Progenitor cell of endocrine pancreas (in vitro differentiated cells): ENCODE results near the gene ANKMY1. TPM values are rescaled to one million over a fixed set of nuclear protein-coding genes. Genes with fewer than 3 reads are reported as not detected.

Source experiments
- DNase-seq: peaks from one replicate; pipeline ENCODE4 v3.0.0; 2021; ENCODE audit warnings: low spot score; ENCODE audit not compliant: unreplicated experiment
- H3K27ac Mint-ChIP-seq: 2 replicates; pipeline ENCODE4 v1.8.0; 2021; ENCODE audit warnings: mild to moderate bottlenecking, moderate library complexity, mixed read lengths
- H3K27me3 Mint-ChIP-seq: 2 replicates; pipeline ENCODE4 v1.8.0; 2021; ENCODE audit warnings: mixed read lengths
- H3K36me3 Mint-ChIP-seq: 2 replicates; pipeline ENCODE4 v1.8.0; 2022; ENCODE audit warnings: mixed read lengths; ENCODE audit not compliant: insufficient read depth
- H3K4me1 Mint-ChIP-seq: 2 replicates; pipeline ENCODE4 v1.8.0; 2021; ENCODE audit warnings: low read depth, mixed read lengths
- H3K4me3 Mint-ChIP-seq: 2 replicates; pipeline ENCODE4 v1.8.0; 2021; ENCODE audit warnings: low read depth, mild to moderate bottlenecking, moderate library complexity, mixed read lengths
- H3K9me3 Mint-ChIP-seq: 2 replicates; pipeline ENCODE4 v1.8.0; 2021; ENCODE audit warnings: low read depth, mixed read lengths
- total RNA-seq: library from RNA; stranded (reverse); gene quantifications from 2 replicates; pipeline ENCODE4 v1.2.1, GENCODE V29; 2021
- TF ChIP-seq, protein P1 (sequence below): fragments of 200-600 bp; sonication (generic); IDR thresholded peaks from one replicate; pipeline ENCODE4 v1.5.0; 2021; ENCODE audit warnings: antibody characterized with exemption, mild to moderate bottlenecking; ENCODE audit not compliant: unreplicated experiment

Gene ANKMY1
- total RNA-seq, 1 donor from 2014 or later, result 29.2 TPM

DNA sequence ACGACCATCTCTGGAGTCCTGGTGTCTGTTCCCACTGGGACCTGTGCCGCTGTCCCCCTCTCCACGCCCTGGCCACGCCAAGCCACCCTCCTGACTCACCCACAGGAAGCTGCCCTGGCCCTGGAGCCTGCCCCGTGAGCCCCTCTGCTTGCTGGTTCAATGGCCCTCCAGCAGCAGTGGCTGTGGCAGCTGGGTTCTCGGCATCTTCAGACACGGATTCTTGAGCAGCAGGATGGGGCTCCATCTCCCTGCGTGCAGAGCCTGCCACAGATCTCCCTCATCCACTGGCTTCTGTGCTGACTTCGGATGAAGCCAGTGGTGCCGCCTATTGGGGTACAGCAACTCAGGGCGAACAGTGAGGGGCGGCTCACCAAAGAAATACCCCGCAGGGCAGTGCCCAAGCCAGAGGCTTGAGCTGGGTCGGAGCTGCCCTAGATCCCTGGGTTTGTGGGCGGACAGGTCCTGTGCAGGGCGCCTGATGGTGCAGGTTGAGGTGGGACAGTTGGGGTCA lies 42.7 kb upstream of the ANKMY1 start:
- Mint-ChIP-seq H3K4me3 (no peak overlapping the region), H3K4me1 (peaks cover 5% of the 10 kb centered on the region), H3K36me3 (peaks cover 2% of the 10 kb centered on the region), H3K27ac (no peak overlapping the region), H3K9me3 (no peaks in the 10 kb centered on the region), H3K27me3 (no peaks in the 10 kb centered on the region)
- no peak for DNase-seq
- TF ChIP-seq, protein P1, sequence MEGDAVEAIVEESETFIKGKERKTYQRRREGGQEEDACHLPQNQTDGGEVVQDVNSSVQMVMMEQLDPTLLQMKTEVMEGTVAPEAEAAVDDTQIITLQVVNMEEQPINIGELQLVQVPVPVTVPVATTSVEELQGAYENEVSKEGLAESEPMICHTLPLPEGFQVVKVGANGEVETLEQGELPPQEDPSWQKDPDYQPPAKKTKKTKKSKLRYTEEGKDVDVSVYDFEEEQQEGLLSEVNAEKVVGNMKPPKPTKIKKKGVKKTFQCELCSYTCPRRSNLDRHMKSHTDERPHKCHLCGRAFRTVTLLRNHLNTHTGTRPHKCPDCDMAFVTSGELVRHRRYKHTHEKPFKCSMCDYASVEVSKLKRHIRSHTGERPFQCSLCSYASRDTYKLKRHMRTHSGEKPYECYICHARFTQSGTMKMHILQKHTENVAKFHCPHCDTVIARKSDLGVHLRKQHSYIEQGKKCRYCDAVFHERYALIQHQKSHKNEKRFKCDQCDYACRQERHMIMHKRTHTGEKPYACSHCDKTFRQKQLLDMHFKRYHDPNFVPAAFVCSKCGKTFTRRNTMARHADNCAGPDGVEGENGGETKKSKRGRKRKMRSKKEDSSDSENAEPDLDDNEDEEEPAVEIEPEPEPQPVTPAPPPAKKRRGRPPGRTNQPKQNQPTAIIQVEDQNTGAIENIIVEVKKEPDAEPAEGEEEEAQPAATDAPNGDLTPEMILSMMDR, result no peak

DNA sequence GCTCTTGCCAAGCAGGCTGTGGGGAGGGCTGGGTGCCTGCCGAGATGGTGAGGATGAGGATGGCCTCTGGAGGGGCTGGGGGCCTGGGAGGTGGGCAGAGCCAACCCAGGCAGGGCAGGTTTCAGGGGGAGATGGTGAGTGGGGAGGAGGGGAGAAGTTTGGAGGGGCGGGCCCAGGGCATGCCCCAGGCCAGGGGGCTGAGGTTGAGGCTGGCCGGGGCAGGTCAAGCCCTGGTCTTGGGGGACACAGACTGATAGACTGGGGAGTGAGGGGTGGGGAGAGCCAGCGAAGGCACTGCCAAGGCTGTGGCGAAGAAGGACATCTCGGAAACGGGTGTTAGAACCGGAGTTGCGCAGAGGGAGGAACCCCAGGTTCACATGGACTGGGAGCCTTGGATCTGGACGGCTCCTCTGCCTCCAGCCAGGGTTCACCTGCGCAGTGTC lies 41.4 kb upstream of the ANKMY1 start:
- no peaks in the 10 kb centered on the region for H3K9me3 Mint-ChIP-seq

DNA sequence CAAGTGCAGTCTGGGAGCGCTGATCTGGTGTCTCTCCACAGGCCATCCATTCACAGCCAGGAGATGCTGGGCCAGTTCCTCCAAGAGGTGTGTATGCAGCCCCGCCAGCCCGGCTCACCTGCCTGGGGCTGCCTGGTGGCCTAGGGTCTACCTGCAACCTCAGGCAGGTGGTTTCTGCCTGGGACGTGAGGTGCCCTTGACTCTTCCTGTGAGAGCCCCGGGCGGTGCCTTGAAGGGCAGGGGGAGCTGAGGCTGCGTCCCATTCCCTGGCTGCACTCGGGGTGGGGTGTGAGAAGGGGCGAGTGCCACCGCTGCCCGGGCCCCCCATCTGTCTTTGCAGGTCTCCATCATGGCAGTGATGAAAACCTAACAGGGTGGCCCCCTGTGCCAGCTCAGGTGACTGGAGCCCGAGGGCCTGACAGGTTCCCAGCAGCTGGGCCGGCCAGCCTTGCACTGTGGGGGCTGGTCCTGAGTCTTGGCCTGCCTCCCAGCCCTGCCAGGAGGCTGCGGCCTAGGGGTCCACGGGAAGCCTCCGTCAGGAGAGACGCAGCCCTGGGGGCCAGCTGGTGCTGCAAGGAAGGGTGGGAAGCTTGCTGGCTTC lies 40.6 kb upstream of the ANKMY1 start:
- no peaks in the 10 kb centered on the region for H3K4me1 Mint-ChIP-seq
- no peak overlapping the region for H3K27ac Mint-ChIP-seq
- no peaks in the 10 kb centered on the region for H3K27me3 Mint-ChIP-seq
- TF ChIP-seq, protein P1, result no peak
- no peak overlapping the region for H3K4me3 Mint-ChIP-seq
- no peak for DNase-seq
- H3K9me3 Mint-ChIP-seq, result no peaks in the 10 kb centered on the region
- peaks cover 2% of the 10 kb centered on the region for H3K36me3 Mint-ChIP-seq

More for the DNA sequence above, 41.4 kb upstream of the ANKMY1 start:
- TF ChIP-seq, protein P1, result no peak
- no peak overlapping the region for H3K4me3 Mint-ChIP-seq
- H3K4me1 Mint-ChIP-seq, result no peaks in the 10 kb centered on the region
- no peaks in the 10 kb centered on the region for H3K27me3 Mint-ChIP-seq
- no peak for DNase-seq
- H3K27ac Mint-ChIP-seq, result no peak overlapping the region
- H3K36me3 Mint-ChIP-seq, result peaks cover 2% of the 10 kb centered on the region

DNA sequence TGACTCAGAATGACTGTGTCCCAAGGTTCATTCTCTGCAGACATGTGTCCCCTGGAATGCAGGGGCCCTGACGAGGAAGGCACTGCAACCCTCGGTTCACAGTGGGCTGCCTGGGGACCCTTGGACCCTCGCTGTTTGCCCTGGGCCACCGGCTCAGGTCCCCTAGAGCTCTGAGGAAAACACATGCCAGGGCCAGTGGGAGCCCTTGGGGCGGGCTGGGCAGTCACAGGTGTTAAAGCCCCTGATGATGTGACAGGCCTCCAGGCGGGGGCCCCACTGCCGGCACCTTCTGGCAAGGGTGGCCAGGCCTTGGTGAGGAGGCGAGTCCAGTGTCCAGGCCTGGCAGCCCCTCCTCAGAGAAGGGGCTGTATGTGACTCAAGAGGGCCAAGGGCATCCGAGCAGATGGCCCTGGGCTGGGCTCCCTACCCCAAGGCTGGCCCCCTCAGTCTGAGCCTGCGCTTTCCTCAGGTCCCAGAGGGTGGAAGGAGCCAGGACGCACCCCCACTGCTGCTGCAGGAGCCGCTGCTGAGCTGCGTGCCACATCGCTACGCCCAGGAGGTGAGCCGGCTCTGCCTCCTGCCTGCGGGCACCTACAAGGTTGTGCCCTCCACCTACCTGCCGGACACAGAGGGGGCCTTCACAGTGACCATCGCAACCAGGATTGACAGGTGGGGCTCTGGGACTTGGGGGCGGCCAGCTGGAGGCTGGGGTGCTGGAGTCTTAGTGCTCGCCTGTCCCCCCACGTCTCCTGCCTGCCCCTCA lies 39.8 kb upstream of the ANKMY1 start:
- Mint-ChIP-seq H3K4me3 (no peak overlapping the region), H3K4me1 (no peaks in the 10 kb centered on the region), H3K27ac (no peak overlapping the region), H3K36me3 (peaks cover 2% of the 10 kb centered on the region), H3K27me3 (no peaks in the 10 kb centered on the region), H3K9me3 (no peaks in the 10 kb centered on the region)
- DNase-seq, result no peak
- TF ChIP-seq, protein P1, result no peak

DNA sequence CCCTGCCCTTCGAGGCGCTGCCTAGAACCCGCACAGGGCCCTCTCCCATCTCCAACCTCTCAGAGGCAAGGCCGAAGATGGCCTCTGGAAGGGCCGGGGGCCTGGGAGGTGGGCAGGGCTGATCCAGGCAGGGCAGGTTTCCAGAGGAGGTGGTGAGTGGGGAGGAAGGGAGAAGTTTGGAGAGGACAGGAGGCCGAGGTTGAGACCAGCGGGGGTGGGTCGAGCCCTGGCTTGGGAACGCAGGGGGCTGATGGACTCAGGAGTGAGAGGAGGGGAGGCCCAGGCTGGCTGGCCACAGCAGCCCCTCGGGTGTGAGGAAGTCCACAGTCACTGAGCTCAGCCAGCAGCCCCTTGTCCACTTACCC lies 39.2 kb upstream of the ANKMY1 start:
- TF ChIP-seq, protein P1, result no peak
- Mint-ChIP-seq H3K27ac (no peak overlapping the region), H3K27me3 (no peaks in the 10 kb centered on the region), H3K36me3 (peaks cover 2% of the 10 kb centered on the region), H3K9me3 (no peaks in the 10 kb centered on the region), H3K4me1 (no peaks in the 10 kb centered on the region), H3K4me3 (no peak overlapping the region)
- DNase-seq, result no peak
